Fibroblast of skin of left biceps (primary cell): ENCODE data around the gene CGB7.

Source experiments
- DNase-seq, 2 experiments: peaks; one replicate each; pipeline ENCODE4 v3.0.0-alpha.2; 2013; ENCODE audit warnings: low read depth in 2 of 2

CGB7 gene

GRCh38 chr19:49016067-49016839 is 41.3 kb downstream of the CGB7 start:
- DNase-seq: no peak

- DNase-seq: no peak
These were observed 42.7 kb downstream of the CGB7 start for GRCh38 chr19:49014870-49015255.

- DNase-seq: no peak
These were observed 43.3 kb downstream of the CGB7 start for GRCh38 chr19:49014123-49014869.

- no peak for DNase-seq
These were observed 46.4 kb downstream of the CGB7 start for GRCh38 chr19:49011194-49011593.

- no peak for DNase-seq
These were observed 47.1 kb downstream of the CGB7 start for GRCh38 chr19:49010453-49010852.

- no peak for DNase-seq
These were observed 47.7 kb downstream of the CGB7 start for GRCh38 chr19:49009828-49010227.

- no peak for DNase-seq
These were observed 50.6 kb downstream of the CGB7 start for GRCh38 chr19:49006905-49007304.

GRCh38 chr19:49004964-49005614 is 52.5 kb downstream of the CGB7 start:
- no peak for DNase-seq
